Measurements from ENCODE around the gene ADCY1.

The ADCY1 gene

GRCh38 chr7:45695249-45695995 lies 121.3 kb downstream of the ADCY1 start:
- no peak for DNase-seq (ENCODE audit: low read depth)

- no peak for DNase-seq (ENCODE audit: low read depth)
Measured at GRCh38 chr7:45696476-45696875, 122.3 kb downstream of the ADCY1 start.

GRCh38 chr7:45697576-45698136 lies 123.5 kb downstream of the ADCY1 start:
- DNase-seq (ENCODE audit: low read depth), result no peak

- no peak for DNase-seq (ENCODE audit: low read depth)
Measured at GRCh38 chr7:45698303-45699014, 124.3 kb downstream of the ADCY1 start.

- no peak for DNase-seq (ENCODE audit: low read depth)
Measured at GRCh38 chr7:45699015-45699309, 124.8 kb downstream of the ADCY1 start.

- DNase-seq (ENCODE audit: low read depth), result no peak
Measured at GRCh38 chr7:45699726-45700390, 125.7 kb downstream of the ADCY1 start.

- no peak for DNase-seq (ENCODE audit: low read depth)
Measured at GRCh38 chr7:45700556-45700955, 126.4 kb downstream of the ADCY1 start.

GRCh38 chr7:45701701-45702510 lies 127.7 kb downstream of the ADCY1 start:
- no peak for DNase-seq (ENCODE audit: low read depth)

- no peak for DNase-seq (ENCODE audit: low read depth)
Measured at GRCh38 chr7:45702751-45703150, 128.6 kb downstream of the ADCY1 start.

- DNase-seq (ENCODE audit: low read depth), result no peak
Measured at GRCh38 chr7:45703373-45703821, 129.2 kb downstream of the ADCY1 start.

GRCh38 chr7:45703911-45704682 lies 129.9 kb downstream of the ADCY1 start:
- no peak for DNase-seq (ENCODE audit: low read depth)

- DNase-seq (ENCODE audit: low read depth), result no peak
Measured at GRCh38 chr7:45704683-45705016, 130.5 kb downstream of the ADCY1 start.

GRCh38 chr7:45708046-45708950 lies 134.1 kb downstream of the ADCY1 start:
- DNase-seq (ENCODE audit: low read depth), result no peak

GRCh38 chr7:45709168-45710042 lies 135.2 kb downstream of the ADCY1 start:
- no peak for DNase-seq (ENCODE audit: low read depth)

GRCh38 chr7:45710271-45711160 lies 136.3 kb downstream of the ADCY1 start:
- DNase-seq (ENCODE audit: low read depth), result no peak

- no peak for DNase-seq (ENCODE audit: low read depth)
Measured at GRCh38 chr7:45711161-45711490, 137.0 kb downstream of the ADCY1 start.

- no peak for DNase-seq (ENCODE audit: low read depth)
Measured at GRCh38 chr7:45712057-45712689, 138.0 kb downstream of the ADCY1 start.

All from activated T-cell treated with anti-CD3 and anti-CD28 coated beads for 24 hours (primary cell).